HG03108 (cell line): ENCODE results near the gene TMEM106C.

Experiments
- ATAC-seq: cut with Tn5 transposase; IDR thresholded peaks from one replicate; pipeline ENCODE4 v1.9.1; 2021; ENCODE audit warnings: moderate library complexity; ENCODE audit not compliant: unreplicated experiment

TMEM106C gene

DNA sequence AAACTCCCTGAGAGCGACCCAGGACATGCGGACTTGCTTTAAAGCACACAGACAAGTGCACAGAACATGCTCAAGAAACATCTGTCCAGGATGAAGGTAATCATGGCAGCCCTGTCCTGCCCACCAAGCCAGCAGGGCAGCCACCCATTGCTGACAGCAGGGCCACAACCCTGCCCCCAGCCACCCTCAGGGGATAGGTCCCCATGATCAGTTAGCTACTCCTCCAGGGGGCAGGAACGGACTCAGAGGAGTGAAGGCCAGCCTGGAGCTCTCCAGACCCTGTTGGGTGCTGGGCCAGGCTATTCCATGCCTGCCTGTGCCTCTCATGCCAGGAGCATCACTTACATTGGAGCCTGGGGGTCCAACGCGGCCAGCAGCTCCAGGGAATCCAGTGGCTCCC lies 15.8 kb downstream of the TMEM106C start:
- ATAC-seq = no peak

DNA sequence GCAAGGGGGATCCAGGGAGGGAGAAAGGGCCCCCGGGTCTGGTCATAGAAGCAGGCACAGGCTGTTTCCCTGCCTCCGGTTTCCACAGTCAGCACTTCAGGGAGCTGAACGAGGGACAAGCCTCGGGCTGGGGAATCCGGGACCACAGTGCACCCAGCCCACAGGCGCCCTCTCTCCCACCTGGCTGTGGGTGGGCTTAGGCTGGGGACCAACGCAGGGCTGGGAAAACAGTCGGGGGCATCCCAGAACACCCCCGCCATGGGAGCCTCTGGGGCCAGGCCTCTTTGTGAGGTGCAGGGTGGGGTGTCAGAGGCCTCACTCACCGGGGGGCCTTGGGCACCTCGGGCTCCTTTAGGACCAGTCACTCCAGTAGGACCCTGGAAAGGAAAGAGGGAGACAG lies 16.3 kb downstream of the TMEM106C start:
- ATAC-seq = no peak

DNA sequence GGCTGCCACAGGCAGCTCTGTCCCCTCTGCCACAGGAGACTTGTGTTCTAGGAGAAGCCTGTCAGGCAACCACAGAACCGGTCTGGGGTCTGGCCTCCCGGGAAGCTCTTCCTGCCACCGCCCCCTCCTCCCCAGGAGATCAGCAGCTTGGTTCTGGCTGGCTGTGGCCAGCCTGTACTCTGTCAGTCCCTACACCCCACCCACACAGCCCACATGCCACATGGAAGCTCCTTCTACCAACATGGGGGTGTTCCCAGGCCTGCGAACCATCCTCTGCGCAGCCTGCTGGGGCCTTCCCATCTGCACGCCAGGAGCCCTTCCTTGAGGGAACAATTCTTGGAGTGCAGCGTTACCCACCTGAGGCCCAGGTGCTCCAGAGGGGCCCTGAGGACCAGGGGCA lies 16.8 kb downstream of the TMEM106C start:
- no peak for ATAC-seq

DNA sequence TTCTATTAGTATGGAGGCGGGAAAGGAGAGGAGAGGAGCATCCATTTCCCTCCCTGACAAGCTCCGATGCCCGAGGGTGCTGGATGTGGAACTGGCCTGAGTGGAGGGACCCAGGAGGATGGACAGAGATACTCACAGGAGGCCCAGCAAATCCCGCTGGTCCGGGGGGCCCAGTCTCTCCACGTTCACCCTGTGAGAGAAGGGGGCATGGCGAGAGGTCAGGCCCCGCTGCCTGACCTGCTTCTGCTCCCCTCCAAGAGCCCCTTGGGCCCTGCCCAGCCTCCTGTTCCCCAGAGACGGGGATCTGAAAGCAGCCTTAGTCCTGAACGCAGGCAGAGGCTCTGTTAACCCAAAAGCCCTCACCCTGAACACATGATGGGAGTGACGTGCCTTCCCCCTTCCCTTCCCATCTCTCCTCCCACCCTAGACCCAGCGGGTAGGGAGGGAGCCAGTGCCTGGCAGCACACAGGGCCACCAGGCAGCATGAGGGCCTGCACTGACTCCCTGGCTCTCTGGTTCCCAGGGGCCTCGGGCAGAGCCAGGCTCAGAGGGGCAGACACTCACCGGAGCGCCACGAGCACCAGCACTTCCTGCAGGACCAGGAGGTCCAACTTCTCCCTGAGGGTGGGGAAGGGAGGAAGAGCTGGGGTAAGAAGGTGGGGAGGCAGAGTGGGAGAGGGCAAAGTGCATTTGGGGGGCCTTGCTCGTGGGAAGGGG lies 17.5 kb downstream of the TMEM106C start:
- no peak for ATAC-seq

DNA sequence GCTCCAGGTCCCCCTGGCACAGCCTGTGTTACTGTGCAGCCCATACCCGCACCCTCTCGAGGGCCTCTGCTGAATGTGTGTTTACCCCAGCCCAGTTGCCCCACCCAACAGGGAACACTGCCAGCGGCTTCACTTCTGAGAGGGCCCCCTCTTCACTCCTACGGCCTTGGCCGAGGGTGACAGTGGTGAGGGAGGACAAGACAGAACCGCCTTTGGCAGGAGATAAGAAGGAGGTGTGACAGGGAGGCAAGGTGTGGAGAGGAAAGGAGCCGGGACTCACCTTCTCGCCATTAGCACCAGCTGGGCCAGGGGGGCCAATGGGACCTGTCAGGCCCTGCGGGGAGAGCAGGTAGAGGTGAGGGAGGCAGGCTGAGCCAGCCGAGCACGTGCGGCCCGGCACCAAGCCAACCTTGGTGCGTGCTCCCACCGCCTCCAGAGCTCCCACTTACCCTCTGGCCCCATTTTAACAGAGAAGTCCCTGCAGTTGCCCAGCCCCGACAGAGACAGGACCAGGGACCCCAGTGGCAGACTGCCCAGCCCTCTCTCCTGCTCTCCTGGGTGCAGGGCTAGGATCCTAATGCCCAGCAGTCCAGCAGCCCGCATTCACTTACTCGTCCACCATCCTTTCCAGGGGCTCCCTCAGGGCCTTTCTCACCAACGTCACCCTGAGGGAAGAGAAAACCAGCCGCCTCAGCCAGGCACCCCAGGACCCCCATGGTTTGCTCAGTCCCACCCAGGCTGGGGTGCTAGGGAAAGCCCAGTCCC lies 18.3 kb downstream of the TMEM106C start:
- ATAC-seq = no peak

DNA sequence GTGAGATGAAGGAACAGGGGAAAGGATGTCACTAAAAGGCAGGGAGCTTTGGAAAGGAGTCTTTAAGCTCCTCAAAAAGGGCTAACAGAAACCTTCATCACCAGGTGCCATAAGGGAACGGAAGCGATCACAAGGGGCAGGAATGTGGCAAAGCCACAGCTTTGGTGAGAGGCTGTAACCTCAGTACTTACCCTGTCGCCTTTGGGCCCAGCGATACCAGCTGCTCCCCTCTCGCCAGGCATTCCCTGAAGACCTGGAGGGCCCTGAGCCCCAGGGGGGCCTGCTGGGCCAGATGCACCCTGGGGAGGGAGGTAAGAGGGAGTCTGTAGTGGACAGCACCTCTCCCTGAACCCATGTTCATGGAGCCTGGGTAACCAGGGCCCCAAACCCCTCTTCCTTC lies 18.9 kb downstream of the TMEM106C start:
- no peak for ATAC-seq

DNA sequence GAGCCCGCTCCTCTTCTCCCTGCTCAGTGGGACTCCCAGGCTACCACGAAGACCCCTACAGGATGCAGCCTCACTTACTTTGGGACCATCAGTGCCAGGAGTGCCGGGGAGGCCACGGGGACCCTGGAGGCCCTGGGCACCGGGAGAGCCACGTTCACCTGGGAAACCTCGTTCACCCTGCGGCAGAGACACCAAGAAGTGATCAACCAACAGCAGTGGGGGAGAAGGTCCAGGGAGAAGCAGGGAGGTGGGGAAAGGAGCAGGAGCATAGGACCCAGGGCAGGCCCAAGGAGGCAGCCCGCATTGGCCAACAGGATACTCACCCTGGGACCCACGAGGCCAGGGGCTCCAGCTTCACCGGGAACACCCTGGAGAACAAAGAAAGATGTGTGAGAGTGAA lies 19.4 kb downstream of the TMEM106C start:
- no peak for ATAC-seq

DNA sequence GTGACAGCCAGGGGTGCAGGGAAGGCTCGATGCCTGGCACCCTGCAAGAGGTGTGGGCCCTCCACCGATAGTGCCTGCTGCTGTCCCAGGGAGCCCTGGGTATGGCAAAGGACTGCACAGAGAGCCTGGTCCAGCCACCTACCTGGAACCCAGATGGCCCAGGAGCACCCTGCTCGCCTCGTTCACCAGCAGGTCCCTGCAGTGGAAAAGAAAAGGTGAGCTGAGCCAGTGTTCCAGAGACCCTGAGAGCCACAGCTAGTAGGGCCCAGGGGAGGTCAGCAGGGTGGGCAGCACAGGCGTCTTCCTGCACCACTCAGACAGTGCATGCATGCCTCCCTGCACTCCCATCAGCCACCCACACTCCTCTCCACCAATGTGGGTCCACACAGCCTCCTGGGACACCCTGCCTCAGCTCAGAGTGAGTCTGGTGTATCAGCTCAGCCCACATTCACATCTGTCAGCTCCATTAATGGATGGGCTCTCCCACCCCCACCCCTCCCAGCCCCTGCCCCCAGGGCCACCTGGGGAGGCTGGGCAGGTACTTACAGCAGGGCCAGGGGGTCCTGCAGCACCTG lies 20.2 kb downstream of the TMEM106C start:
- no peak for ATAC-seq

DNA sequence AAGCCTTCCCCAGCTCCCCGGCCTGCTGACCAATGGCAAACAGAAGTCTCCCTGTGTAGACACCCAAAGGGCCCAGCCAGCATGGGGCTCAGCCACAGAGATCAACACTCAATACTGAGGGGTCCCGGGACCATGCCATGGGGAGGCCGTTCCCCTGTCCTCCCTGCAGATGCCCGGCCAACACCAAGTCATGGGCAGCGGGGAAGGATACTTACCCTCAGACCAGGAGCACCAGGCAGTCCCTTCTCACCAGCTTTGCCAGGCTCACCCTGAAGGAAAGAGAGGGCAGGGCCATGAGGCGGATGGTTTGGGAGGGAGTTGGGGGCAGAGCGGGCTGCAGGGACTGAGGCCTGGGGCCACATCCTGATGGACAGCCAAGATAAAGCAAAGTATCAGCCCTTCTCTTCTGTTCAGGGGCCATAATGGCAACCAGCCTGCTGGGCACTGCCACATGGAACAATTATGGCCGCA lies 21.0 kb downstream of the TMEM106C start:
- ATAC-seq = no peak

DNA sequence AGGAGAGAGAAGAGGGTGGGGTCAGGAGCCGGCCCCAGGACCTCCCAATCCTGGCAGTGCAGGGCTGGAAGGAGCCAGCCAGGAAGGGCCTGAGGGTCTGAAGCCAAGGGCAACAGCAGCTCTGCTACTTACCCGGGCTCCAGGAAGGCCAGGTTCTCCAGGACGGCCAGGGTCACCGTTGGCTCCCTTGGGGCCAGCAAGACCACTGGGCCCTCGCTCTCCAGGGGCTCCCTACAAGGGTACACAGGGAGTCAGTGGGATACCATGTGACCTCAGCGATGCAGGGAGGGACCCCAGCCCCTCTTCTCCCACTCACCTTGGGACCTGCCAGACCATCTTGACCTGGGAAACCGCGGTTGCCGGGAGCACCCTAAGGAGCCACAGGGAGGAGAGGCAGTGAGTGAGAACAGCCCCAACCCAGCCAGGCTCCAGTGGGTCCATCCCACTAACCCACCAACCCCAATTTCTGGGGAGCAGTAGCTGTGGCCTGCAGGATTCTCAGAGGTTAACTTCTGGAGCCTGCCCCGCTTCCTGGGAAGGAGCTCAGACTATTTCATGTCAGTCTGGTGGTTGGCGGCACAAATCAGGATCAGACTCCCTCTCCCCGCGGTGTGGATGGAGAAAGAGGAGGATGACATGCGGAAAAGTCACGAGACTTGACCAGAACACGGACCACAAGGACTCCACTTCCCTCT lies 22.3 kb downstream of the TMEM106C start:
- ATAC-seq = no peak

DNA sequence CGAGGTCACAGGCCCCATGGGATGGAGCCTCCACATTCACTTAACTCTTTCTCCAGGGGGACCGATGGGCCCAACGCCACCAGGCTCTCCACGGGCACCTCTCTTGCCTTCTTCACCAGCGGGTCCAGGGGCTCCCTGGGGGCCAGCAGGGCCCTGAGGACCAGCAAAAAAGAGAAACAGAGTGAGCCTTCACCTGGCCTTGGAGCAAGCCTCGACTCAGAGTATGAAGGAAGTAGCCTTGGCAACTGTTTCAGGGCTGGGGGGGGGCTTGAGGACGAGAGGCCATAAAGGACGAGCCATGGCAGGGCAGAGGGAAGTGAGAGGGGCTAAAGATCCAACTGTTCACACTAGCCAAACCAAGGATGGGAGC lies 22.9 kb downstream of the TMEM106C start:
- no peak for ATAC-seq

DNA sequence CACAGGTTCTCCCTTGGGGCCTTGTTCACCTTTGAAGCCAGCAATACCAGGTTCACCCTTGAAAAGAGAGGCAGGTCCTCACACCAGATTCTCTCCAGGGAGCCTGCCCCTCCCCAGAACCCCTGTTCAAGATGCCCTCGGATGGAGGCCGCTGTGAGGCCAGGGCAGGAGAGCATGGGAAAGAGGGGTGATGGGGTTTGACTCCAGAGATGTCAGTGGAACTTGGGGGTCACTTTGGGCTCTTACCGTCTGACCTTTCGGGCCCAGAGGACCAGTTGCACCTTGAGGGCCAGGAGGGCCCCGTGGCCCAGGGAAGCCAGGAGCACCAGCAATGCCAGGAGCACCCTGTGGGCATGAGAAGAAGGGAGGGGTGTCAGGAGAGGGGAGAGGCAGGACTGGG lies 23.4 kb downstream of the TMEM106C start:
- no peak for ATAC-seq

DNA sequence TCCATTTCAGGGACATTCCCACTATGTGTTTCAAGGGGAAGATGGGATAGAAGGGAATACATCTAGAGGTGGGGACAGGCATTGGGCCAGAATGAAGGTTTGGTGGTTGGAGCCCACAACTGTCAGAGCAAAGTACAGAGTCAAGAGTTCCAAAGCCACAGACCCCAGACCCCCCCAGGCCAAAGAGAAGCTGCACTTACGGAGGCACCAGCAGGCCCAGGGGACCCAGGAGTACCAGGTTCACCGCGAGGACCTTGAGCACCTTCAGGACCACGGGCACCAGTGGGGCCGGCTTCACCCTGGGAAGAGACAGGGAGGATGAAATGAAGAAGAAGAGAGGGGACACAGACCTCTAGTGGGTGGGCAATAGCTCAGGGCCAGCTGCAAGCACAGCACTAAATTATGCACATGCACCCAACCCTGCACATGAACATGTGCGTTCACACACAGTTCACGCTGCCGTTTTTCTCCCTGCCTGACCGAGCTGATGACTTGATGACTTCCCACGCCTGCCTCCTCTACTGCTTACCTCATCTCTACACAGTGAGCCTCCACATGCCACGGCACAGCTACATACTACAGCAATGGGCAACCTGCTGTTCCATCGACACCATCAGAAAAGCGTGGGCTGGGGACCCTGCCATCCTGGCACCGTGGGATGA lies 24.1 kb downstream of the TMEM106C start:
- no peak for ATAC-seq

DNA sequence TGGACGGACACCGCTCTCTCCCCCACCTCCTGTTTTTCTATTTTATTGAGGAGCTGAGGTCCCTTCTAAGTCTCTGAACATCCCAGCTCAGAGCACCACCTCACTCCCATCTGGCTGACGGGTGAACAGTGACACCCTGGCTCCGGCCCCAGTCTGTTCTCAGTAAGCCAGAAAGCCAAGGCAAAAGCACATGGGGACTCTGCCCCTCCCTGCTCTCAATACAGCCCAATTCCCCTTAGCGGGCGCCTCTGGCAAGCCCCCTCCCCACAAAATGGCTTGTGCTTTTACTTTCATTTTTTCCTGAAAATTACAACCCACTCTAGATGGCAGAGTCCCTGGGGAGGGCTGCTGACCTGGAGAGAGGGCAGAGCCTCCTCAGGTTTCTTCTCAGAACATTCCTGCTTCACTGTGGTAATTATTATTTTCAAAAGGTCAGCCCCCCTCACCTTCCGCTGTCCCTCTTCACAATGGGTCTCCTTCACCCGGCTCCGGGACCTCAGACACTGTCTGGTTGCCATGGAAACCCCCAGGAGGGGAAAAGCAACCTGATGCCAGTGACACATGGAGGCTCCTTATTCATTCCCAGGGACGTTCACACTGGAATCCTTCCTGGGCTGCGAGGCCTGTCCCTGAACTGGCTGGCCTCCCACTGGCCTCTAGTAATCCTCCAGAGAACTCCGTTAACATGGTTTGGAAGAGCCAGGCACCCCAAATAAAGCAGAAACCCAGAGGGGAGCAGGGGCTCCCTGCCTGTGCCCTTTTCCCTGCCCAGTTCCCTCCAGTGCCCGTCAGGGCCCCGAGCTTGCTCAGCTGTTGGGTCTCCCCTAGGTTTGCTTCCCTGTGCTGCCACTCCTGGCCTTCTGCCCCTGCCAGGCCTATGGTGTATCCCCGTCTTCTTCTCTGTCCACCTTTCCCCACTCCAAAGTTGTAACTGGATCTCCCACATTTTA lies 25.0 kb downstream of the TMEM106C start:
- no peak for ATAC-seq

DNA sequence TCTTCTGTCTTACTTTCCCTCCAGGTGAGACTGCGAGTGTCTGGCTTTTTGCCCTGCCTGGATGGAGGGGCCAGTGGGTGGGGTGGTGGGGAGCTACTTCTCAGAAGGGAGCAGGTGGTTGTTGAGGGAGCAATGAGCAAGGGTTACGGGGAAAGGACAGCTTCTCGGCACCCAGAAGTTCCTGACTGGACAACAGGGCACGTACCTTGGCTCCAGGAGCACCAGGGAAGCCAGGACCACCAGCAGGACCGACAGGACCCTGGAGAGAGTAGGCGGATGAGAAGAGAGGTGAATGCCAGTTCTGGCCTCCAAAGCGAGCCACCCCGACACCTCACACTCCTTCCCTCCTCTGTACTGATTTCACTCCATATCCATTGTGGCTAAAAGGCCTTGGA lies 25.6 kb downstream of the TMEM106C start:
- ATAC-seq = no peak

DNA sequence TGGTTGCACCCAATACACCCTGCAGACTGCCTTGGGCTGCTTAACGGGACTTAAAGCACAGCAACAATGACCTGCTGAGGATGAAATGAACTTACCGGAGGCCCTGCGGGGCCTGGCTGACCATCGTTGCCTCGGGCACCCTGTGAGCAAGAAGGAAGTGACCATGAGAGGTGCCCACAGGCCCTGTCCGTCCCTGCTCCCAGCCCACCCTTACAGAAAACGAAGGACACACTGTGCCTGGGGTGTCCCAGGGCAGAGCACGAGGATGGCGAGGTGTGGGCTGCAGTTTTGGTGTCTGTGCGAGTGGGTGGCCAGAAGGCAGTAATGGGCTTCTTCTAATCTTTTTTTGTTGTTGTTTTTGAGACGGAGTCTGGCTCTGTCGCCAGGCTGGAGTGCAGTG lies 26.3 kb downstream of the TMEM106C start:
- no peak for ATAC-seq

DNA sequence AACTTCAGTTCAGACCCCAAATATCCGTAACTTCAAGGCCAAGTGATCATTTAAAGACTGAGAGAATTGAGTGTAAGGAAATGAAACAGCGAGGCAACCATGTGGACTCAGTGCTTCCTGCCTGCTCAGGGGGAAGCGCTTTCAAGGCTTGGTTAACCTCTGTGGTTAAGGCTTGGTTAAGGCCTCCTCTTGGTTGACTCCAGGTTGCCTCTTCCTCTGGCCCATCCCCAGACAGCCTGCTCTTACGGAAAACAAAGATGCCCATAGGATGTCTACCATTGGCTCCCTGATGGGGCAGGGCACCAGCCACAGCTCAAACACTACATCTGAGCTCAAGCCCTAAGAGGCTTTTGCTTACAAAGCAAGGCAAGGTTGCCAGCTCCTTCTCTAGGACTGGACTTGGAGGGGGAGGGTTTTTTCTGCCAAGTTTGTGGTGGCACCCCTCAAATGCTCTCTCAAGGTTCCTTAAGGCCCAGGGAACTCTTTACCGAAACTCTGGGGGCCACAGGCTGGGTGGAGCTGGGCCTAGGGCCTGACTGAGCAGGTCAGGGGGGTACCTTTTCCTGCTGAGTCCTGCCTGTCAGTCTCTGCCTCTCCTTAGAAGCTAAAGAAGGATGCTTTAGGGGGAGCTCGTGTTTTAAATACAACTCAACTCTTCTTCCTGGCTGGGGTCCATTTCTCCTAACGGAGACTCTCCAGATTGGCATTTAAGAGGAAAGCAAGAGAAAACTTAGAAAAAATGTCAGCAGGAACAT lies 27.1 kb downstream of the TMEM106C start:
- ATAC-seq = peak; percentile 92

DNA sequence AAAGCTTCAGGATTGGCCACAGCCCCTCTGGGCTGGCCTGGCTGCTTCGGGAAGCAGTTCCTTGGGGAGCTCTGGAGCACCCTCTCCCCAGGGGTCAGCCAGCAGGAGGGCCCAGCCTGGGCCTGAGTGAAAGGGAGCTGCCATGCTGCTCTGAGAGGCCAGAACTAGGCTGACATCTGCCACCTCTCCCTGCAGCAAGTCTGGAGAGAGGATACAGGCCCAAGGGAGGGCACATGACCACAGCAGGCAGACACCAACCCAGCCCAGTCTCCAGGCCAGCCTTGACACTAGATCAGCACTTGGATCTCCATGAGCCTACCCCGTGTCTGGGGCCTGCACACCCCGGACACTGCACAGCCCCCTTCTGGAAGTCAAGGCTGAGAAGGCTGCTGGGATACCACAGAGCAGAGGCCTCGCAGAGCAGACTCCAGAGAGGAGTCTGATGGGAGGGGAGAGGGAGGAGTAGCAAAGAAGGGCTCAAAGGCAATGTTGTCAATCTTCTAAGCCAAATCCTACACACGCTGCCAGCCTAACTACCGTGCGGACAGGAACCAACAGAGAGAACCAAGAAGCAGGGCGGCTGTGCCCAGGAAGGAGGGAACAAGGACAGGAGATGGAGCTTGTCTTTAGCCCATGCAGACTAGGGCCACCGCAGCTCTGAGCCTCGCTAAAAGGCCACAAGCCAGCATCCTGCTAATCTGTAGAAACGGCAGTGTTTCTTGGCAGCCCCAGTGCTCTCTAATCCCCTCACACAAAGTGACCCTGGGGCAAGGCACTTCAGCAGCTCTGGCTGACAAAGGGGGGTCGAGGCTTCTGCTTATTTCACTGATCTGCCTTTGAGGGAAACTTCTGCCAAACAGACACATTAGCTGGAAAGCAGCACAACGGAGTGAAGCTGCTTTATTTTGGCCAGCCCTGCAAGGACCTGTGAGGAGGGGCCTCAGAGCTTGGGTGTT lies 28.0 kb downstream of the TMEM106C start:
- no peak for ATAC-seq
